Measurements from ENCODE around the gene CAPN11.

- no peak for TF ChIP-seq CTCF (IDR thresholded peaks at IDR 0.05; ENCODE audit: poor library complexity, severe bottlenecking)
- no peak for TF ChIP-seq RAD21 (conservative IDR thresholded peaks at IDR 0.05)
- no peak for TF ChIP-seq SMC3 (conservative IDR thresholded peaks at IDR 0.05; ENCODE audit: poor library complexity)
- TF ChIP-seq POLR2AphosphoS5 (IDR thresholded peaks at IDR 0.05) = no peak
- no peak for TF ChIP-seq REST (IDR thresholded peaks at IDR 0.05; ENCODE audit: borderline replicate concordance)
- no peak for TF ChIP-seq EZH2 (IDR thresholded peaks at IDR 0.05; ENCODE audit: borderline replicate concordance, insufficient read depth, low read length, poor library complexity, severe bottlenecking)
These were observed 3.3 kb downstream of the CAPN11 start for GRCh38 chr6:44161997-44162338.

Data from neural cell (in vitro differentiated cells).